ENCODE measurements around the gene ACTR2.

DNA sequence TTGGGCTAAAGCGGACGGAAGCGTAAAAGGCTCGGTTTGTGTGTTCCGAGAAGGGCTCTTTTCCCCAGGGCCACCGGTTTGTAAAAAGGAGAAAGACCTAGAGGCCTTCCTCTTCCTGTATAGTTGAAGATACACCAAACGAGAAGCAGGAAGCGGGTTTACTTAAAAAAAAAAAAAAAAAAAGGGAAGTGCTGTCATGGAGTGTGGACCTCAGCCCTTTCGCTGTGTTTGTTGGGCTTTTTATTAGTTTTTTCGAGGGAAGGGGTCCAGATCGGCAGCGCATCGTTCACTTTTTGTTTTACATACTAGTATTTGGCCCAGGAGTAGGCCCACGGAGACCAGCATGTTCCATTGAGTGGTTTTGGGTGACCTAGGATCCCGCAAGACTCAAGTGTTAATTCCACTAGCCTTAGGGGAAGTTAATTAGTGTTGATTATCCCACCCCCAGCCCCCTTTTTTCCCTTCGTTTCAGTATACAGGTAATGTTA is 676 bp downstream of the ACTR2 start:
- TF ChIP-seq CTCF (IDR thresholded peaks at IDR 0.05; ENCODE audit: insufficient read depth, low read depth, low read length) (no peak), EZH2 (IDR thresholded peaks at IDR 0.05; ENCODE audit: insufficient read depth, low read length) (no peak)
